Amniotic stem cell (primary cell): Measurements from ENCODE around the gene PRIMPOL.
"Not testable (repeated sequence)": the region's sequence is repeated elsewhere in the genome, so short reads cannot be mapped to it uniquely, and the experiment has no call there.

Experiments
- DNase-seq: peaks from one replicate; lab custom pipeline; 2025; lab: John Stamatoyannopoulos, UW

Gene PRIMPOL

GRCh38 chr4:184636897-184637296, 12.6 kb upstream of the PRIMPOL start:
- no peak for DNase-seq

GRCh38 chr4:184641022-184641421, 8.5 kb upstream of the PRIMPOL start:
- DNase-seq, result no peak

- no peak for DNase-seq
Measured at GRCh38 chr4:184641451-184641850, 8.1 kb upstream of the PRIMPOL start.

GRCh38 chr4:184643731-184644130, 5.8 kb upstream of the PRIMPOL start:
- DNase-seq, result no peak

- DNase-seq, result no peak
Measured at GRCh38 chr4:184644553-184645307, 4.8 kb upstream of the PRIMPOL start.

GRCh38 chr4:184645904-184646610, 3.5 kb upstream of the PRIMPOL start:
- no peak for DNase-seq

GRCh38 chr4:184647266-184648053, 2.1 kb upstream of the PRIMPOL start:
- no peak for DNase-seq

GRCh38 chr4:184648054-184648312, 1.6 kb upstream of the PRIMPOL start:
- no peak for DNase-seq

GRCh38 chr4:184648313-184649025, 1.1 kb upstream of the PRIMPOL start:
- no peak for DNase-seq

- no peak for DNase-seq
Measured at GRCh38 chr4:184649971-184650855, 675 bp downstream of the PRIMPOL start.

GRCh38 chr4:184651899-184652298, 2.4 kb downstream of the PRIMPOL start:
- DNase-seq, result no peak

- not testable (repeated sequence) for DNase-seq
Measured at GRCh38 chr4:184652681-184653080, 3.1 kb downstream of the PRIMPOL start.

GRCh38 chr4:184653650-184654049, 4.1 kb downstream of the PRIMPOL start:
- DNase-seq, result peak; percentile 49

GRCh38 chr4:184655889-184656869, 6.6 kb downstream of the PRIMPOL start:
- no peak for DNase-seq

GRCh38 chr4:184657144-184657543, 7.6 kb downstream of the PRIMPOL start:
- DNase-seq, result no peak

GRCh38 chr4:184657820-184658219, 8.3 kb downstream of the PRIMPOL start:
- DNase-seq, result not testable (repeated sequence)

- DNase-seq, result no peak
Measured at GRCh38 chr4:184660978-184661377, 11.4 kb downstream of the PRIMPOL start.

GRCh38 chr4:184662236-184662635, 12.7 kb downstream of the PRIMPOL start:
- no peak for DNase-seq

GRCh38 chr4:184664445-184665210, 15.1 kb downstream of the PRIMPOL start:
- no peak for DNase-seq
